ENCODE measurements around the gene SLAMF7.
"Not testable (repeated sequence)": the region's sequence is repeated elsewhere in the genome, so short reads cannot be mapped to it uniquely, and the experiment has no call there.

The SLAMF7 gene

DNA sequence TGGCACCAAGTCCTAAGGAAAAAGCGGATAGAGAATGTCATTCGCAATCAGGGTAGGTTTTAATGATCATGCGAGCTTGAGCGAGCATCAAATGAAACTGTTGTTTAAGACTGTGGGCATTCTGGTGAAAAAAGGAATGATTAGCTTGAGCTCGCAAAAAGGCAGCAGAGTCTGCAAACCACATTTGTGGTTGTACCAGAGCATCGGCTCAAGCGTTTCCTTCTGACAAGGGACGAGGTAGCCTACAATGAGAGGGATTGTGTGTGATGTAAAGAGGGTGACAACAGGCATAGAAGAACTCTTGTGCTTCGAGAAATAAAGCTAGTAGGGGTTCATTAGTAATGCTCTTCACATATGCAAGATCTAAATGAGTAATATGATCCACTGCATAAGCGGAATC, 16.3 kb upstream of the SLAMF7 start:
- Histone ChIP-seq H3K9ac (ENCODE audit: low read depth, low read length) (no peak overlapping the region), H3K27me3 (ENCODE audit: control insufficient read depth, insufficient read depth, low read length) (no peaks in the 10 kb centered on the region), H3K4me1 (ENCODE audit: control insufficient read depth, insufficient read depth, low read length) (no peaks in the 10 kb centered on the region)

GRCh38 chr1:160723332-160723731, 15.7 kb upstream of the SLAMF7 start:
- Histone ChIP-seq H3K9ac (ENCODE audit: low read depth, low read length) (no peak overlapping the region), H3K27me3 (ENCODE audit: control insufficient read depth, insufficient read depth, low read length) (no peaks in the 10 kb centered on the region), H3K4me2 (ENCODE audit: low read length) (no peak overlapping the region), H3K36me3 (ENCODE audit: insufficient read depth, low read length) (no peaks in the 10 kb centered on the region), H3K9me3 (replicated peaks; ENCODE audit: low read length) (no peaks in the 10 kb centered on the region), H3K4me3 (ENCODE audit: low read length) (no peak overlapping the region), H3K4me1 (ENCODE audit: control insufficient read depth, insufficient read depth, low read length) (no peaks in the 10 kb centered on the region)

More for the DNA sequence above, 16.3 kb upstream of the SLAMF7 start:
- H3K4me2 ChIP-seq (ENCODE audit: low read length) = no peak overlapping the region
- H3K4me3 ChIP-seq (ENCODE audit: low read length) = no peak overlapping the region
- H3K9me3 ChIP-seq (replicated peaks; ENCODE audit: low read length) = no peaks in the 10 kb centered on the region
- H3K36me3 ChIP-seq (ENCODE audit: insufficient read depth, low read length) = no peaks in the 10 kb centered on the region

GRCh38 chr1:160724465-160725242, 14.4 kb upstream of the SLAMF7 start:
- Histone ChIP-seq H3K27me3 (ENCODE audit: control insufficient read depth, insufficient read depth, low read length) (no peaks in the 10 kb centered on the region), H3K4me2 (ENCODE audit: low read length) (no peak overlapping the region), H3K36me3 (ENCODE audit: insufficient read depth, low read length) (no peaks in the 10 kb centered on the region), H3K9ac (ENCODE audit: low read depth, low read length) (no peak overlapping the region), H3K4me1 (ENCODE audit: control insufficient read depth, insufficient read depth, low read length) (no peaks in the 10 kb centered on the region), H3K4me3 (ENCODE audit: low read length) (no peak overlapping the region), H3K9me3 (replicated peaks; ENCODE audit: low read length) (no peaks in the 10 kb centered on the region)

DNA sequence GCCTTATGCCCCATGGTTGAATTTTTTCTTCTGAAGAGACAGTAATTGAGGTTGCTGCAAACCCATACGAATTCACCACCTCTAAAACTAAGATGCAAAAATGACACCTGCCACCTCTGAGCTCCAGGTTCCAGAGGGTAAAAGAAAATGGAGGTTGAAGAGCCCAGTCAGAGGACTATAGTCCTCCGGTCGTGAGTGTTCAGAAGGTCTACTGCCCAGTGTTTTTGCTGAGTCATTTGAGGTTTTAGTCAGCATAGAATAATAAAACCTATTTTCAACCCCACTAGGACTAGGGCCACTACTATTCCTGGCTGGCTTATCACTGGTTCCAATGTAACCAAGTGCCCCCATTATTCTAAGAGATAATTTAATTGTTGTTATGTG, 12.9 kb upstream of the SLAMF7 start:
- H3K9ac ChIP-seq (ENCODE audit: low read depth, low read length) = no peak overlapping the region
- no peaks in the 10 kb centered on the region for H3K4me1 ChIP-seq (ENCODE audit: control insufficient read depth, insufficient read depth, low read length)
- no peak overlapping the region for H3K4me3 ChIP-seq (ENCODE audit: low read length)
- H3K9me3 ChIP-seq (replicated peaks; ENCODE audit: low read length) = no peaks in the 10 kb centered on the region
- H3K4me2 ChIP-seq (ENCODE audit: low read length) = no peak overlapping the region
- H3K27me3 ChIP-seq (ENCODE audit: control insufficient read depth, insufficient read depth, low read length) = no peaks in the 10 kb centered on the region
- H3K36me3 ChIP-seq (ENCODE audit: insufficient read depth, low read length) = no peaks in the 10 kb centered on the region

GRCh38 chr1:160726498-160727315, 12.3 kb upstream of the SLAMF7 start:
- H3K36me3 ChIP-seq (ENCODE audit: insufficient read depth, low read length) = no peaks in the 10 kb centered on the region
- H3K27me3 ChIP-seq (ENCODE audit: control insufficient read depth, insufficient read depth, low read length) = no peaks in the 10 kb centered on the region
- H3K9ac ChIP-seq (ENCODE audit: low read depth, low read length) = no peak overlapping the region
- H3K4me3 ChIP-seq (ENCODE audit: low read length) = no peak overlapping the region
- no peaks in the 10 kb centered on the region for H3K9me3 ChIP-seq (replicated peaks; ENCODE audit: low read length)
- H3K4me2 ChIP-seq (ENCODE audit: low read length) = no peak overlapping the region
- no peaks in the 10 kb centered on the region for H3K4me1 ChIP-seq (ENCODE audit: control insufficient read depth, insufficient read depth, low read length)

DNA sequence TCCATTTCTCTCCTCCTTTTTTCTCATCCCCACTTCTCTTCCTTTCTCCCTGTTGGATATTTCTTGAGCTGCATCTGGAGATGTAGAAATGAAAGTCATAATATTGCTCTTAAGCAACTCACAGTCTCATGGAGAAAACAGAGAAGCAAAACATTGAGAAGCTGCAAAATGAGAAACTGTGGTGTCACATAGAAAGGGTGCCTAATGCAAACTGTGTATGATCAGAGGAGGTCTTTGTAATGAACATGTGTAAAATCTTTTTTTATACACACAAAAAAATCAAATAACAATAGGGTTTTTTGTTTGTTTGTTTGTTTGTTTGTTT, 11.8 kb upstream of the SLAMF7 start:
- no peaks in the 10 kb centered on the region for H3K36me3 ChIP-seq (ENCODE audit: insufficient read depth, low read length)
- H3K9ac ChIP-seq (ENCODE audit: low read depth, low read length) = no peak overlapping the region
- H3K4me1 ChIP-seq (ENCODE audit: control insufficient read depth, insufficient read depth, low read length) = no peaks in the 10 kb centered on the region
- no peak overlapping the region for H3K4me3 ChIP-seq (ENCODE audit: low read length)
- H3K4me2 ChIP-seq (ENCODE audit: low read length) = no peak overlapping the region
- no peaks in the 10 kb centered on the region for H3K27me3 ChIP-seq (ENCODE audit: control insufficient read depth, insufficient read depth, low read length)
- no peaks in the 10 kb centered on the region for H3K9me3 ChIP-seq (replicated peaks; ENCODE audit: low read length)

GRCh38 chr1:160731564-160731963, 7.5 kb upstream of the SLAMF7 start:
- H3K36me3 ChIP-seq (ENCODE audit: insufficient read depth, low read length); H3K9me3 ChIP-seq (replicated peaks; ENCODE audit: low read length); H3K9ac ChIP-seq (ENCODE audit: low read depth, low read length); H3K4me1 ChIP-seq (ENCODE audit: control insufficient read depth, insufficient read depth, low read length); H3K4me2 ChIP-seq (ENCODE audit: low read length); H3K27me3 ChIP-seq (ENCODE audit: control insufficient read depth, insufficient read depth, low read length); H3K4me3 ChIP-seq (ENCODE audit: low read length): not testable (repeated sequence)

GRCh38 chr1:160731990-160732389, 7.1 kb upstream of the SLAMF7 start:
- Histone ChIP-seq H3K4me3 (ENCODE audit: low read length) (no peak overlapping the region), H3K9me3 (replicated peaks; ENCODE audit: low read length) (no peaks in the 10 kb centered on the region), H3K27me3 (ENCODE audit: control insufficient read depth, insufficient read depth, low read length) (no peaks in the 10 kb centered on the region), H3K36me3 (ENCODE audit: insufficient read depth, low read length) (no peaks in the 10 kb centered on the region), H3K4me1 (ENCODE audit: control insufficient read depth, insufficient read depth, low read length) (no peaks in the 10 kb centered on the region), H3K4me2 (ENCODE audit: low read length) (no peak overlapping the region), H3K9ac (ENCODE audit: low read depth, low read length) (no peak overlapping the region)

DNA sequence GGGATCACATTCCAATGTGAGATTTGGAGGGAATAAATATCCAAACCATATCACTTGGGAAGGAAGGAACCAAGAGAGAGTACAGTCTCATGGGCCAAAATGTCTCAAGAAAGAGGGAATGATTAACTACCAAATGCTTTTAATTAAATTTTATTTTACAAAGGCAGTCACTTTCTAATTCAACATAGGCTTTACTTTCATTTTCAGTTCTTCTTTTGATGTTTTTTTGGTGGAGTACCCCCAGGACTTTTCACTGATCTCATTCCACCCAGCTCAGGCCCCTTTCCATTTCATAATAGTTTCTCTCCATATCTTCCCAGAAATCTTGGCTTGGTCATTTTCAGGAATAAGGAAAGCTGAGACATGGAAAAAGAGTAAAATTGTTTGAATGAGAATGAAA, 5.1 kb upstream of the SLAMF7 start:
- Histone ChIP-seq H3K9me3 (replicated peaks; ENCODE audit: low read length) (no peaks in the 10 kb centered on the region), H3K36me3 (ENCODE audit: insufficient read depth, low read length) (no peaks in the 10 kb centered on the region), H3K4me3 (ENCODE audit: low read length) (no peak overlapping the region), H3K27me3 (ENCODE audit: control insufficient read depth, insufficient read depth, low read length) (no peaks in the 10 kb centered on the region), H3K4me1 (ENCODE audit: control insufficient read depth, insufficient read depth, low read length) (no peaks in the 10 kb centered on the region), H3K9ac (ENCODE audit: low read depth, low read length) (no peak overlapping the region), H3K4me2 (ENCODE audit: low read length) (no peak overlapping the region)

- H3K4me1 ChIP-seq (ENCODE audit: control insufficient read depth, insufficient read depth, low read length) = no peaks in the 10 kb centered on the region
- no peaks in the 10 kb centered on the region for H3K9me3 ChIP-seq (replicated peaks; ENCODE audit: low read length)
- no peaks in the 10 kb centered on the region for H3K27me3 ChIP-seq (ENCODE audit: control insufficient read depth, insufficient read depth, low read length)
- no peaks in the 10 kb centered on the region for H3K36me3 ChIP-seq (ENCODE audit: insufficient read depth, low read length)
- H3K4me3 ChIP-seq (ENCODE audit: low read length) = no peak overlapping the region
- no peak overlapping the region for H3K4me2 ChIP-seq (ENCODE audit: low read length)
- no peak overlapping the region for H3K9ac ChIP-seq (ENCODE audit: low read depth, low read length)
Observed at GRCh38 chr1:160734301-160734700, 4.7 kb upstream of the SLAMF7 start.

DNA sequence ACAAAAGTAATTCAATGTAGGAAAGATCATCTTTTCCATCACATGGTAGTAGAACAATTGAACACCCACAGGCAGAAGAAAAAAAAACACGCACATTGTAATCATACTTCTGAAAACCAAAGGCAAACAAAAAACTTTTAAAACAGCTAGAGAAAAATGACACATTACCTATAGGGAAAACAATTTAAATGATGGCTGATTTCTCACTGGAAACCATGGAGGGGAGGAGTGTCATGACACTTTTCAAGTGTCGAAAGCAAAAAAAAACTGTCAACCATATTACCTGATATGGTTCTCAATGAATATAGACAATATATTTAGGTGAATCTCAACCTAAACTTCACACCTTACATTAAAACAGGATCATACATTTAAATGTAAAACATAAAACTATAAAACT, 776 bp upstream of the SLAMF7 start:
- H3K9me3 ChIP-seq (replicated peaks; ENCODE audit: low read length) = no peaks in the 10 kb centered on the region
- H3K9ac ChIP-seq (ENCODE audit: low read depth, low read length) = no peak overlapping the region
- no peaks in the 10 kb centered on the region for H3K4me1 ChIP-seq (ENCODE audit: control insufficient read depth, insufficient read depth, low read length)
- no peak overlapping the region for H3K4me3 ChIP-seq (ENCODE audit: low read length)
- no peaks in the 10 kb centered on the region for H3K36me3 ChIP-seq (ENCODE audit: insufficient read depth, low read length)
- no peaks in the 10 kb centered on the region for H3K27me3 ChIP-seq (ENCODE audit: control insufficient read depth, insufficient read depth, low read length)
- H3K4me2 ChIP-seq (ENCODE audit: low read length) = no peak overlapping the region
